Activated CD8-positive, alpha-beta T cell treated with anti-CD3 and anti-CD28 coated beads, Interleukin-2, amount 10 ng/mL, durations not matched to agents 7 days and 5 days (primary cell): ENCODE results near the gene NLRC5. TPM values are rescaled to one million over a fixed set of nuclear protein-coding genes. Genes with fewer than 3 reads are reported as not detected.
"Not testable (repeated sequence)": the region's sequence is repeated elsewhere in the genome, so short reads cannot be mapped to it uniquely, and the experiment has no call there.

Experiments
- ATAC-seq: fragments of 150-1000 bp; cut with Tn5 transposase; one replicate; pipeline ENCODE4 v1.10.0; 2021; ENCODE audit warnings: moderate library complexity
- CTCF ChIA-PET: fragments of 350-600 bp; sonication (Branson Sonifier 250); formaldehyde crosslinking; loops from one replicate; lab custom pipeline; 2021; ENCODE audit warnings: antibody characterized with exemption; lab: Charles Lee
- POLR2A ChIA-PET: fragments of 350-600 bp; sonication (Branson Sonifier 250); formaldehyde crosslinking; loops from one replicate; lab custom pipeline; 2021; ENCODE audit warnings: antibody characterized with exemption; lab: Charles Lee
- DNase-seq: peaks from one replicate; pipeline ENCODE4 v3.0.0-alpha.2; 2020
- H3K27ac Mint-ChIP-seq: one replicate; pipeline ENCODE4 v1.8.0; 2021; ENCODE audit warnings: mild to moderate bottlenecking, mixed read lengths
- H3K27me3 Mint-ChIP-seq: one replicate; pipeline ENCODE4 v1.8.0; 2021; ENCODE audit warnings: low read depth, mixed read lengths
- H3K36me3 Mint-ChIP-seq: one replicate; pipeline ENCODE4 v1.8.0; 2021; ENCODE audit warnings: low read depth, mixed read lengths
- H3K4me1 Mint-ChIP-seq: one replicate; pipeline ENCODE4 v1.8.0; 2021; ENCODE audit warnings: low read depth, mixed read lengths
- H3K4me3 Mint-ChIP-seq: one replicate; pipeline ENCODE4 v1.8.0; 2021; ENCODE audit warnings: mild to moderate bottlenecking, mixed read lengths
- H3K9me3 Mint-ChIP-seq: one replicate; pipeline ENCODE4 v1.8.0; 2022; ENCODE audit warnings: mixed read lengths; ENCODE audit not compliant: insufficient read depth
- total RNA-seq, 2 experiments: library from RNA; stranded (reverse); gene quantifications; one replicate each; pipeline ENCODE4 v1.2.3, GENCODE V29; 2021

NLRC5 gene
- total RNA-seq, 2 experiments from 2014 or later: 280 to 291 TPM

GRCh38 chr16:57106767-57107166, 117.4 kb downstream of the NLRC5 start:
- H3K4me1 Mint-ChIP-seq: peaks cover 40% of the 10 kb centered on the region
- H3K4me3 Mint-ChIP-seq: no peak overlapping the region
- no peak for ATAC-seq
- H3K27ac Mint-ChIP-seq: peak overlapping the region; percentile 31
- H3K36me3 Mint-ChIP-seq: no peaks in the 10 kb centered on the region
- ChIA-PET POLR2A (no interaction called here), CTCF (interaction anchor here (1.1 to 1.2 kb wide), 3 partner anchors 14 to 23 kb away, joined by 3 to 7 read pairs (median 4); partner anchors contain the start of gene CPNE2)
- peaks cover 4% of the 10 kb centered on the region for H3K27me3 Mint-ChIP-seq
- no peak for DNase-seq
- H3K9me3 Mint-ChIP-seq: no peaks in the 10 kb centered on the region

GRCh38 chr16:57107321-57107922, 118.1 kb downstream of the NLRC5 start:
- Mint-ChIP-seq H3K4me1 (peaks cover 40% of the 10 kb centered on the region), H3K36me3 (no peaks in the 10 kb centered on the region), H3K9me3 (no peaks in the 10 kb centered on the region), H3K27me3 (peaks cover 4% of the 10 kb centered on the region), H3K27ac (no peak overlapping the region), H3K4me3 (no peak overlapping the region)
- ChIA-PET POLR2A (interaction anchor here (0.7 kb wide), 1 partner anchor 16 kb away, joined by 4 read pairs; no protein-coding TSS in a partner anchor), CTCF (interaction anchor here (1.1 to 1.2 kb wide), 3 partner anchors 15 to 23 kb away, joined by 3 to 7 read pairs (median 4); partner anchors contain the start of gene CPNE2)
- no peak for DNase-seq
- ATAC-seq: no peak

- peaks cover 4% of the 10 kb centered on the region for H3K27me3 Mint-ChIP-seq
- no peak overlapping the region for H3K4me3 Mint-ChIP-seq
- no peaks in the 10 kb centered on the region for H3K36me3 Mint-ChIP-seq
- H3K4me1 Mint-ChIP-seq: peaks cover 40% of the 10 kb centered on the region
- ATAC-seq (no peak), DNase-seq (no peak)
- ChIA-PET CTCF (interaction anchor here (1.1 kb wide), 1 partner anchor 24 kb away, joined by 3 read pairs; no protein-coding TSS in a partner anchor), POLR2A (no interaction called here)
- H3K9me3 Mint-ChIP-seq: no peaks in the 10 kb centered on the region
- H3K27ac Mint-ChIP-seq: no peak overlapping the region
Measured at GRCh38 chr16:57108432-57108831, 119.1 kb downstream of the NLRC5 start.

GRCh38 chr16:57109259-57110105, 120.1 kb downstream of the NLRC5 start:
- H3K27ac Mint-ChIP-seq, H3K9me3 Mint-ChIP-seq, DNase-seq, POLR2A ChIA-PET, H3K36me3 Mint-ChIP-seq, ATAC-seq, H3K4me3 Mint-ChIP-seq, H3K27me3 Mint-ChIP-seq: not testable (repeated sequence)
- peaks cover 34% of the 10 kb centered on the region for H3K4me1 Mint-ChIP-seq
- CTCF ChIA-PET: interaction anchor here (1.0 to 4.0 kb wide), 4 partner anchors 17 to 25 kb away, joined by 3 to 13 read pairs (median 3); partner anchors contain the start of gene CPNE2

DNA sequence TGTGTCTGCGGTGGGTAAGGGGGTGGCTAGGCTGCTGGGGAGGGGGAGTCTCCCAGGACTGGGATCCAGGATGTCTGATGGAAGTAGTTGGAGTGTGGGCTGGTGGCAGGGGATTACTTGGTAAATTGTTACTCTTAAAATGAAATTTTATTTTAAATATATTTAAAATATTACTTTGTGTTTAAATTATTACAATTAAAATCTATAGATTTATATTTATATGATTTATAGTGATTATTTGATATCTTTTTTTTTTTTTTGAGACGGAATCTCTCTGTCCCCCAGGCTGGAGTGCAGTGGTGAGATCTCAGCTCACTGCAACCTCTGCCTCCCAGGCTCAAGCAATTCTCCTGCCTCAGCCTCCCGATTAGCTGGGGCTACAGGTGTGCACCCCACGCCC, 121.6 kb downstream of the NLRC5 start:
- ATAC-seq (no peak), DNase-seq (no peak)
- Mint-ChIP-seq H3K9me3 (no peaks in the 10 kb centered on the region), H3K27ac (no peak overlapping the region), H3K4me3 (no peak overlapping the region), H3K36me3 (no peaks in the 10 kb centered on the region), H3K27me3 (peaks cover 4% of the 10 kb centered on the region), H3K4me1 (peaks cover 20% of the 10 kb centered on the region)
- ChIA-PET POLR2A (no interaction called here), CTCF (interaction anchor here (1.0 to 4.0 kb wide), 4 partner anchors 10 to 27 kb away, joined by 3 to 13 read pairs (median 4); partner anchors contain the start of gene CPNE2)

- ChIA-PET CTCF (interaction anchor here (1.2 to 4.0 kb wide), 3 partner anchors 10 to 27 kb away, joined by 3 to 13 read pairs (median 5); partner anchors contain the start of gene CPNE2), POLR2A (interaction anchor here (0.6 kb wide), 1 partner anchor 22 kb away, joined by 3 read pairs; no protein-coding TSS in a partner anchor)
- no peak overlapping the region for H3K27ac Mint-ChIP-seq
- H3K36me3 Mint-ChIP-seq: no peaks in the 10 kb centered on the region
- peaks cover 15% of the 10 kb centered on the region for H3K4me1 Mint-ChIP-seq
- DNase-seq (no peak), ATAC-seq (no peak)
- H3K27me3 Mint-ChIP-seq: peaks cover 4% of the 10 kb centered on the region
- no peak overlapping the region for H3K4me3 Mint-ChIP-seq
- no peaks in the 10 kb centered on the region for H3K9me3 Mint-ChIP-seq
Measured at GRCh38 chr16:57111420-57111819, 122.1 kb downstream of the NLRC5 start.

- no peak overlapping the region for H3K27ac Mint-ChIP-seq
- ChIA-PET CTCF (interaction anchor here (1.0 to 4.0 kb wide), 4 partner anchors 11 to 28 kb away, joined by 3 to 13 read pairs (median 4); no protein-coding TSS in a partner anchor), POLR2A (no interaction called here)
- no peaks in the 10 kb centered on the region for H3K9me3 Mint-ChIP-seq
- H3K27me3 Mint-ChIP-seq: peaks cover 4% of the 10 kb centered on the region
- H3K4me3 Mint-ChIP-seq: no peak overlapping the region
- no peaks in the 10 kb centered on the region for H3K36me3 Mint-ChIP-seq
- DNase-seq: no peak
- peaks cover 4% of the 10 kb centered on the region for H3K4me1 Mint-ChIP-seq
- no peak for ATAC-seq
Measured at GRCh38 chr16:57112403-57113041, 123.2 kb downstream of the NLRC5 start.

DNA sequence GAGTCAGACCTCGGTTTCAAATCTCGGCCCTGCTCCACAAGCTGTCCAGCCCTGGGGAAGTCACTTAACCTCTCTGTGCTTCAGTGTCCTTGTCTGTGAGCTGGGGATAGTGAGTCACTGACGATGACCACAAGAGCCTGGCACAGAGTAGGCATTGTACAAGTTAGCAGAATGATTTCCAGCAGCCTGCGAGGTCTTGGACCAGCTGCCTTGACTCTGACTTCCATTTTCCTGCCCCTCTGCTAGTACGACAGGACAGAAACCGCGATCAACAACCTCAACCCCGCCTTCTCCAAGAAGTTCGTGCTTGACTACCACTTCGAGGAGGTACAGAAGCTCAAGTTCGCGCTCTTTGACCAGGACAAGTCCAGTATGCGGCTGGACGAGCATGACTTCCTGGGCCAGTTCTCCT, 123.7 kb downstream of the NLRC5 start:
- Mint-ChIP-seq H3K4me3 (no peak overlapping the region), H3K27me3 (peaks cover 4% of the 10 kb centered on the region), H3K36me3 (no peaks in the 10 kb centered on the region), H3K27ac (no peak overlapping the region), H3K4me1 (peaks cover 2% of the 10 kb centered on the region), H3K9me3 (no peaks in the 10 kb centered on the region)
- ChIA-PET CTCF (interaction anchor here (1.0 to 4.0 kb wide), 3 partner anchors 13 to 29 kb away, joined by 3 to 13 read pairs (median 4); no protein-coding TSS in a partner anchor), POLR2A (no interaction called here)
- ATAC-seq (no peak), DNase-seq (no peak)

GRCh38 chr16:57113664-57114063, 124.3 kb downstream of the NLRC5 start:
- H3K27ac Mint-ChIP-seq: no peak overlapping the region
- no peaks in the 10 kb centered on the region for H3K36me3 Mint-ChIP-seq
- no peak overlapping the region for H3K4me3 Mint-ChIP-seq
- DNase-seq (no peak), ATAC-seq (no peak)
- peaks cover 4% of the 10 kb centered on the region for H3K27me3 Mint-ChIP-seq
- peaks cover 2% of the 10 kb centered on the region for H3K4me1 Mint-ChIP-seq
- no peaks in the 10 kb centered on the region for H3K9me3 Mint-ChIP-seq
- ChIA-PET POLR2A (no interaction called here), CTCF (interaction anchor here (1.0 to 4.0 kb wide), 4 partner anchors 13 to 29 kb away, joined by 3 to 13 read pairs (median 4); no protein-coding TSS in a partner anchor)

DNA sequence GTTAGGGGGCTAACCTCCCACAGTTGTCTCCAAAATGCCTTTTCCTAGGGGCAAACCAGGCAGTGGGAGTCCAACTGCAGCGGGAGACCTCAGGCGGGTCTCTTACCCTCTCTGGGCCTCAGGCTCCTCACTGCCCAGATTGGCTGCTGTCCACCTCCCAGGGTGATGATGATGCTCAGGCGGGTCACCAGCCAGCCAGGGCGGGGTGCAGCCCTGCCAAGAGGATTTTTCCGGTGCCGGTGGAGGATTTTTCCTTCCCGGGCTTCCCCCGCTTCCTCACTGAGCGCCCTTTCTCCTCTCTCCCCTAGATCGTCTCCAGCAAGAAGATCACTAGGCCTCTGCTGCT, 125.8 kb downstream of the NLRC5 start:
- ChIA-PET POLR2A (no interaction called here), CTCF (interaction anchor here (1.2 kb wide), 1 partner anchor 22 kb away, joined by 4 read pairs; no protein-coding TSS in a partner anchor)
- DNase-seq (no peak), ATAC-seq (no peak)
- Mint-ChIP-seq H3K9me3 (no peaks in the 10 kb centered on the region), H3K36me3 (no peaks in the 10 kb centered on the region), H3K4me3 (no peak overlapping the region), H3K27me3 (no peaks in the 10 kb centered on the region), H3K27ac (no peak overlapping the region), H3K4me1 (peaks cover 2% of the 10 kb centered on the region)

DNA sequence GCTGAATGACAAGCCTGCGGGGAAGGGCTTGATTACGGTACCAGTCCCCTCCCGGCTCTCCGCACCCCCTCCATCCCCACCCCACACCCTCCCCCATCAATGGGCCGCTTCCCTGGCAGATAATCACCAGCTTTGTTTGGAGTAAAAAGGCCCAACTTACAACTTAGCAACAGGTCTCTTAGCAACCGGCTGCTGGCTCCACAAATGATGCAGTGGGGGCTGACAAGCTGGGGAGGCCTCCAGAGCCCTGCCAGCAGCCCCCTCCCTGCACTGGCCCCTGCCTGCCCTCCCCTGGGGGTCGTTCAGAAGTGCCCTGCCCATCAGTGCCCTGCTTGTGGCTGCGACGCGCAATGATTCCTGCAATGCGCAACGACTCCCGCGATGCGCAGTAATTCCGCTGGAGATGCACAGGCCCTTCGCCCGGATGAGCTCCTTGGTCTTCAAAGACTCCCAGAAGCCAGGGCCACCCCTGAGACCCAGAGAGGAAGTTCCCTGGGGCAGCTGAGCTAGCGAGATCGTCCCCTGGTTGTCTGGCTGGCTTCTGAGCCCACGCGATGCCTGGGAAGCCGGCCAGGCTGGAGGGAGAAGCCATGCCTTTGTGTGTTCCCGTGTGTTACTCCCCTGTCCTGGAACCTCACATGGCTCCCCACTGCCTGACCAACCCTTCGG, 126.3 kb downstream of the NLRC5 start:
- no peak overlapping the region for H3K4me3 Mint-ChIP-seq
- no peak overlapping the region for H3K27ac Mint-ChIP-seq
- ChIA-PET CTCF (interaction anchor here (1.2 kb wide), 1 partner anchor 22 kb away, joined by 4 read pairs; no protein-coding TSS in a partner anchor), POLR2A (no interaction called here)
- H3K27me3 Mint-ChIP-seq: no peaks in the 10 kb centered on the region
- DNase-seq (no peak), ATAC-seq (no peak)
- no peaks in the 10 kb centered on the region for H3K9me3 Mint-ChIP-seq
- no peaks in the 10 kb centered on the region for H3K36me3 Mint-ChIP-seq
- peaks cover 2% of the 10 kb centered on the region for H3K4me1 Mint-ChIP-seq
